ENCODE results near the gene NACA. TPM values are rescaled to one million over a fixed set of nuclear protein-coding genes. Genes with fewer than 3 reads are reported as not detected.

The NACA gene
- total and polyA plus RNA-seq, 2 of the 13 experiments (the other 11 are each of a cell fraction or from before 2014, with no cell fraction given) = 799 to 1,700 TPM

- no peak for TF ChIP-seq ZNF180 (CRISPR knock-in tag; IDR thresholded peaks at IDR 0.05; ENCODE audit: borderline replicate concordance, low read depth)
- no peak for TF ChIP-seq ZZZ3 (CRISPR knock-in tag; IDR thresholded peaks at IDR 0.05; ENCODE audit: borderline replicate concordance)
- TF ChIP-seq ZNF691 (CRISPR knock-in tag; IDR thresholded peaks at IDR 0.05; ENCODE audit: borderline replicate concordance, low read depth) = no peak
- no peak for TF ChIP-seq RELA (CRISPR knock-in tag; IDR thresholded peaks at IDR 0.05)
- peak; percentile 40; the same call in 1 of the 2 replicates for TF ChIP-seq E2F2 (CRISPR knock-in tag; IDR thresholded peaks at IDR 0.05; ENCODE audit: borderline replicate concordance)
- TF ChIP-seq FLYWCH1 (CRISPR knock-in tag; IDR thresholded peaks at IDR 0.05) = no peak
- TF ChIP-seq ZNF496 (CRISPR knock-in tag; IDR thresholded peaks at IDR 0.05; ENCODE audit: insufficient replicate concordance) = no peak
- no peak for TF ChIP-seq ATF1 (CRISPR knock-in tag; IDR thresholded peaks at IDR 0.05)
- TF ChIP-seq ZBTB7B (CRISPR knock-in tag; IDR thresholded peaks at IDR 0.05) = no peak
- no peak for TF ChIP-seq PRDM4 (CRISPR knock-in tag; IDR thresholded peaks at IDR 0.05; ENCODE audit: borderline replicate concordance)
- TF ChIP-seq ATRX (CRISPR knock-in tag; IDR thresholded peaks at IDR 0.05; ENCODE audit: borderline replicate concordance) = no peak
- TF ChIP-seq ZNF331 (CRISPR knock-in tag; IDR thresholded peaks at IDR 0.05) = peak; percentile 60; the same call in 1 of the 2 replicates
- no peak; the same call in 1 of the 2 replicates for TF ChIP-seq SP5 (CRISPR knock-in tag; IDR thresholded peaks at IDR 0.05; ENCODE audit: borderline replicate concordance, low read depth)
- no peak for TF ChIP-seq ZNF3 (CRISPR knock-in tag; IDR thresholded peaks at IDR 0.05)
- TF ChIP-seq NCOA1 (CRISPR knock-in tag; IDR thresholded peaks at IDR 0.05) = no peak
- TF ChIP-seq RFX3 (CRISPR knock-in tag; IDR thresholded peaks at IDR 0.05) = no peak
- no peak for TF ChIP-seq SMC3 (IDR thresholded peaks at IDR 0.05; ENCODE audit: low read length)
- TF ChIP-seq SIX4 (CRISPR knock-in tag; IDR thresholded peaks at IDR 0.05) = no peak
- TF ChIP-seq XBP1 (CRISPR knock-in tag; IDR thresholded peaks at IDR 0.05) = no peak
- no peak for TF ChIP-seq ZNF775 (CRISPR knock-in tag; IDR thresholded peaks at IDR 0.05; ENCODE audit: borderline replicate concordance)
- no peak for TF ChIP-seq ZNF577 (CRISPR knock-in tag; IDR thresholded peaks at IDR 0.05; ENCODE audit: borderline replicate concordance, low read depth)
- peak; percentile 98 for TF ChIP-seq TFDP2 (CRISPR knock-in tag; IDR thresholded peaks at IDR 0.05)
- peak; percentile 33; the same call in 1 of the 2 replicates for TF ChIP-seq FOXO1 (CRISPR knock-in tag; IDR thresholded peaks at IDR 0.05)
Observed at GRCh38 chr12:56751712-56752598, 26.9 kb upstream of the NACA start, which contains the start of gene PRIM1 (continued).
